T-cell (primary cell): ENCODE measurements around the gene PARP3. TPM values are rescaled to one million over a fixed set of nuclear protein-coding genes. Genes with fewer than 3 reads are reported as not detected.

ENCODE experiments used
- ATAC-seq, 4 experiments: fragments of 200-7000 bp in 3 of 4; fragments of 150-1000 bp in 1 of 4; cut with Tn5 transposase; replicated peaks in 1 of 4; 1 replicate in 3 of 4; 2 replicates in 1 of 4; pipeline ENCODE4 v1.10.0; 2021; ENCODE audit warnings: moderate library complexity in 3 of 4, mild to moderate bottlenecking in 2 of 4, moderate number of reproducible peaks in 1 of 4
- CTCF ChIA-PET, 2 donors: fragments of 300-600 bp; sonication (Branson Sonifier 250); formaldehyde crosslinking; loops; one replicate each; lab custom pipeline; 2022; ENCODE audit warnings: antibody characterized with exemption in 2 of 2; lab: Charles Lee
- POLR2A ChIA-PET, 2 donors: fragments of 300-600 bp; sonication (Branson Sonifier 250); formaldehyde crosslinking; loops; one replicate each; lab custom pipeline; 2022; ENCODE audit warnings: antibody characterized with exemption in 2 of 2; lab: Charles Lee
- DNase-seq, 35 experiments: peaks; one replicate each; pipeline versions ENCODE4 v3.0.0 to v3.0.0-alpha.2; 2013 to 2023
- H3K27ac ChIP-seq: one replicate; pipeline ENCODE4 v1.5.1; 2013; ENCODE audit warnings: low read length
- H3K27me3 ChIP-seq, 2 experiments: replicated peaks in 1 of 2; 1 replicate in 1 of 2; 2 replicates in 1 of 2; pipeline versions ENCODE4 v1.6.1 to v1.7.0; 2013; ENCODE audit warnings: low read length in 1 of 2, mixed read lengths in 1 of 2; ENCODE audit not compliant: control insufficient read depth in 2 of 2, insufficient read depth in 2 of 2; ENCODE audit errors: extremely low read depth in 1 of 2
- H3K36me3 ChIP-seq, 2 donors: 1 replicate in 1 of 2; 2 replicates in 1 of 2; pipeline versions ENCODE4 v1.6.1 to v1.7.0; 2013; ENCODE audit warnings: low read length in 1 of 2; ENCODE audit not compliant: control insufficient read depth in 2 of 2, insufficient read depth in 1 of 2; ENCODE audit errors: extremely low read depth in 1 of 2
- H3K4me1 ChIP-seq, 2 experiments: 1 replicate in 1 of 2; 2 replicates in 1 of 2; pipeline versions ENCODE4 v1.6.1 to v1.7.0; 2013; ENCODE audit warnings: low read length in 2 of 2, mixed read lengths in 1 of 2; ENCODE audit not compliant: insufficient read depth in 2 of 2, control insufficient read depth in 1 of 2; ENCODE audit errors: extremely low read depth in 1 of 2
- H3K4me3 ChIP-seq, 2 donors: 1 replicate in 1 of 2; 2 replicates in 1 of 2; pipeline versions ENCODE4 v1.5.1 to v1.7.0; 2013; ENCODE audit warnings: mild to moderate bottlenecking in 2 of 2, low read length in 1 of 2, moderate library complexity in 1 of 2; ENCODE audit not compliant: control insufficient read depth in 1 of 2; ENCODE audit errors: extremely low read depth in 1 of 2
- H3K9me3 ChIP-seq: 2 replicates; pipeline ENCODE4 v1.7.0; 2013
- H3K27ac Mint-ChIP-seq, 2 donors: one replicate each; pipeline ENCODE4 v1.8.0; 2020 to 2021; ENCODE audit warnings: mild to moderate bottlenecking in 2 of 2, mixed read lengths in 2 of 2
- H3K27me3 Mint-ChIP-seq, 2 donors: one replicate each; pipeline ENCODE4 v1.8.0; 2021 to 2022; ENCODE audit warnings: mixed read lengths in 2 of 2
- H3K36me3 Mint-ChIP-seq: one replicate; pipeline ENCODE4 v1.8.0; 2021; ENCODE audit warnings: mixed read lengths
- H3K4me1 Mint-ChIP-seq, 3 donors: one replicate each; pipeline ENCODE4 v1.8.0; 2020 to 2022; ENCODE audit warnings: mixed read lengths in 3 of 3, mild to moderate bottlenecking in 1 of 3
- H3K4me3 Mint-ChIP-seq, 3 donors: one replicate each; pipeline ENCODE4 v1.8.0; 2020 to 2022; ENCODE audit warnings: mild to moderate bottlenecking in 3 of 3, mixed read lengths in 3 of 3, moderate library complexity in 3 of 3
- H3K9me3 Mint-ChIP-seq, 3 donors: one replicate each; pipeline ENCODE4 v1.8.0; 2020 to 2022; ENCODE audit warnings: mixed read lengths in 3 of 3
- WGBS: methylation state at CpG from one replicate; pipeline ENCODE4 v1.1.5; 2013; ENCODE audit warnings: missing lambda C conversion rate; ENCODE audit not compliant: insufficient coverage; 5-methylcytosine and 5-hydroxymethylcytosine counted together
- total RNA-seq, 35 experiments: library from RNA in 6 of 35; stranded (reverse) in 6 of 35; fragments of 120-200 nt in 1 of 35; gene quantifications; one replicate each; pipeline versions ENCODE4 v1.2.1 to v1.2.4 and lab custom pipeline; 2013 to 2026

The PARP3 gene
- total RNA-seq, 5 donors from 2014 or later (not counting 1 experiment from before 2014, with no cell fraction given) = 8.7 to 16.3 (median 12.4) TPM

GRCh38 chr3:51937611-51938450 is 4.3 kb upstream of the PARP3 start:
- Histone ChIP-seq H3K27ac (no peak overlapping the region), H3K4me1 (peaks cover 6 to 29% of the 10 kb centered on the region in 2 experiments), H3K27me3 (no peaks in the 10 kb centered on the region), H3K4me3 (no peak overlapping the region), H3K36me3 (peaks cover 34 to 61% of the 10 kb centered on the region in 2 donors), H3K9me3 (no peaks in the 10 kb centered on the region)
- peaks cover 44% of the 10 kb centered on the region for H3K36me3 Mint-ChIP-seq
- H3K27ac Mint-ChIP-seq = no peak overlapping the region
- WGBS = 88% methylated on average over 7 of the region's 13 CpGs
- ChIA-PET POLR2A (no interaction called here), CTCF (no interaction called here)
- no peak overlapping the region for H3K4me3 Mint-ChIP-seq
- no peaks in the 10 kb centered on the region for H3K27me3 Mint-ChIP-seq
- H3K4me1 Mint-ChIP-seq = peaks cover 29 to 37% (median 31%) of the 10 kb centered on the region in 3 donors
- DNase-seq (peak in 1 of 35 experiments; percentile 14), ATAC-seq (no peak)
- no peaks in the 10 kb centered on the region for H3K9me3 Mint-ChIP-seq

GRCh38 chr3:51938780-51939425 is 3.3 kb upstream of the PARP3 start:
- no peaks in the 10 kb centered on the region for H3K9me3 Mint-ChIP-seq
- Histone ChIP-seq H3K27ac (no peak overlapping the region), H3K36me3 (peaks cover 34 to 52% of the 10 kb centered on the region in 2 donors), H3K27me3 (no peaks in the 10 kb centered on the region), H3K9me3 (no peaks in the 10 kb centered on the region), H3K4me1 (peaks cover 6 to 37% of the 10 kb centered on the region in 2 experiments), H3K4me3 (no peak overlapping the region)
- H3K36me3 Mint-ChIP-seq = peaks cover 40% of the 10 kb centered on the region
- ChIA-PET POLR2A (no interaction called here), CTCF (interaction anchor here in 1 of 2 donors (0.5 kb wide), 1 partner anchor 21 kb away, joined by 3 read pairs; no protein-coding TSS in a partner anchor)
- H3K27me3 Mint-ChIP-seq = no peaks in the 10 kb centered on the region
- WGBS = 100% methylated on average over 3 of the region's 9 CpGs
- no peak for DNase-seq
- no peak overlapping the region for H3K27ac Mint-ChIP-seq
- peaks cover 35 to 41% (median 36%) of the 10 kb centered on the region in 3 donors for H3K4me1 Mint-ChIP-seq
- no peak for ATAC-seq
- H3K4me3 Mint-ChIP-seq = peak overlapping the region in 1 of 3 donors; percentile 38

- ChIA-PET POLR2A (interaction anchor here in 1 of 2 donors (0.5 kb wide), 1 partner anchor 627 kb away, joined by 5 read pairs; no protein-coding TSS in a partner anchor), CTCF (interaction anchor here in 1 of 2 donors (0.6 to 2.0 kb wide), 11 partner anchors 32 to 271 kb away, joined by 3 to 10 read pairs (median 4); partner anchors contain the start of genes ABHD14B, ACY1, DUSP7 and RPL29)
- H3K4me1 Mint-ChIP-seq = peaks cover 36 to 41% (median 38%) of the 10 kb centered on the region in 3 donors
- Histone ChIP-seq H3K9me3 (no peaks in the 10 kb centered on the region), H3K27me3 (no peaks in the 10 kb centered on the region), H3K27ac (no peak overlapping the region), H3K36me3 (peaks cover 28 to 33% of the 10 kb centered on the region in 2 donors), H3K4me1 (peaks cover 6 to 37% of the 10 kb centered on the region in 2 experiments), H3K4me3 (peak overlapping the region; percentile 75 to 83)
- ATAC-seq = no peak
- 34% methylated on average over 11 of the region's 13 CpGs for WGBS
- H3K9me3 Mint-ChIP-seq = no peaks in the 10 kb centered on the region
- H3K4me3 Mint-ChIP-seq = peak overlapping the region; percentile 86 to 92 (median 89)
- no peaks in the 10 kb centered on the region for H3K27me3 Mint-ChIP-seq
- DNase-seq = peak in 1 of 35 experiments; percentile 16
- peak overlapping the region; percentile 69 to 70 for H3K27ac Mint-ChIP-seq
- H3K36me3 Mint-ChIP-seq = peaks cover 25% of the 10 kb centered on the region
Measured at GRCh38 chr3:51940648-51941462, 1.3 kb upstream of the PARP3 start.

GRCh38 chr3:51941463-51941797 is 733 bp upstream of the PARP3 start:
- Mint-ChIP-seq H3K4me3 (peak overlapping the region; percentile 86 to 92 (median 89)), H3K9me3 (no peaks in the 10 kb centered on the region), H3K27ac (peak overlapping the region; percentile 69 to 70), H3K4me1 (peaks cover 36 to 41% (median 38%) of the 10 kb centered on the region in 3 donors), H3K27me3 (no peaks in the 10 kb centered on the region), H3K36me3 (peaks cover 22% of the 10 kb centered on the region)
- peak in 1 of 35 experiments; percentile 5 for DNase-seq
- POLR2A ChIA-PET = interaction anchor here in 1 of 2 donors (0.5 to 0.6 kb wide), 2 partner anchors 269 to 626 kb away, joined by 3 to 5 read pairs; no protein-coding TSS in a partner anchor
- no peak for ATAC-seq
- H3K27me3 ChIP-seq = no peaks in the 10 kb centered on the region
- 0% methylated on average over 15 of the region's 20 CpGs for WGBS
- H3K4me3 ChIP-seq = peak overlapping the region; percentile 75 to 83
- H3K27ac ChIP-seq = no peak overlapping the region
- peaks cover 6 to 37% of the 10 kb centered on the region in 2 experiments for H3K4me1 ChIP-seq
- CTCF ChIA-PET = interaction anchor here in 1 of 2 donors (0.6 to 2.0 kb wide), 12 partner anchors 26 to 272 kb away, joined by 3 to 10 read pairs (median 4); partner anchors contain the start of genes ABHD14B, ACY1, DUSP7 and PCBP4
- H3K9me3 ChIP-seq = no peaks in the 10 kb centered on the region
- H3K36me3 ChIP-seq = peaks cover 25 to 27% of the 10 kb centered on the region in 2 donors

GRCh38 chr3:51942603-51943450 is 664 bp downstream of the PARP3 start:
- peaks cover 9% of the 10 kb centered on the region for H3K36me3 Mint-ChIP-seq
- CTCF ChIA-PET = interaction anchor here (0.6 to 2.0 kb wide), 10 partner anchors 22 to 291 kb away, joined by 3 to 10 read pairs (median 3); partner anchors contain the start of genes ABHD14B (in 2 of the 2), PCBP4 (in 1 of the 2) and RPL29 (in 1 of the 2)
- ATAC-seq (no peak), DNase-seq (peak in 30 of 35 experiments; percentile 18 to 62 (median 37))
- H3K4me1 Mint-ChIP-seq = peaks cover 36 to 41% (median 38%) of the 10 kb centered on the region in 3 donors
- Histone ChIP-seq H3K4me1 (peaks cover 6 to 36% of the 10 kb centered on the region in 2 experiments), H3K27ac (peak overlapping the region; percentile 83), H3K27me3 (no peaks in the 10 kb centered on the region), H3K9me3 (no peaks in the 10 kb centered on the region), H3K4me3 (peak overlapping the region; percentile 66 to 83), H3K36me3 (peaks cover 11 to 13% of the 10 kb centered on the region in 2 donors)
- peak overlapping the region; percentile 86 to 92 (median 89) for H3K4me3 Mint-ChIP-seq
- no peaks in the 10 kb centered on the region for H3K9me3 Mint-ChIP-seq
- 57% methylated on average over 11 of the region's 17 CpGs for WGBS
- H3K27ac Mint-ChIP-seq = peak overlapping the region; percentile 85 to 87
- POLR2A ChIA-PET = interaction anchor here in 1 of 2 donors (0.6 kb wide), 1 partner anchor 194 kb away, joined by 9 read pairs; no protein-coding TSS in a partner anchor
- H3K27me3 Mint-ChIP-seq = no peaks in the 10 kb centered on the region
